ENCODE measurements around the gene ESYT2.

Gene ESYT2

DNA sequence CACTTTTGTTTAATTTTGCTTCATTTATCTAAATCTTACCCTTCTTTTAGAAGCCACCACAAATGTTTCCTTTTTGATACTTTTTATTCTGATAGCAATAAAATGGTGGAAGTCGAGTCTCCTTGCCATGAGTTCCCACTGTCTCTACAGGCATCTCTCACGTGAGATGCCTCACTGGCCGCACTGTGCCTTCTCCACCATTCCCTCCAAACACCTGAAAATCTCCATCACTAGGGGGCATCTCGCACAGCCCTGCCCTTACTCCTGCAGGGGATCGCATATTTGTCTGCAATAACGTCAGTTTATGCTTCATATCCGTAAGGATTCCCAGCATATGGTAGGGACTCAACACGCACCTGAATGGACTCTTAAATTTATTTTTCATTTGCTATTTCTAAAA, 68.4 kb downstream of the ESYT2 start:
- no peak for DNase-seq

DNA sequence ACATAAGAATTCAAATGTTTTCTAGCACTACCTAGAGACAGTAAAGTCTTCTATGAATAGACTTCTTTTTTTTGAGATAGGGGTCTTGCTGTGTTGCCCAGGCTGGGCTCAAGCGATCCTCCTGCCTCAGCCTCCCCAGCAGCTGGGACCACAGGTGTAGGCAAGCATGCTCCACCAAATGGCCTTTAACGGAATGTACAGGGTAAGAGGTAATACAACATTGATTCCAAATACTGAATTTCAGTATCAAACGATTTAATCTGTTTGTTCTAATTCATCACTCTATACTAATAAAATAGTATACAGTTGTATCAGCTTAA, 68.9 kb downstream of the ESYT2 start:
- no peak for DNase-seq

GRCh38 chr7:158759749-158760444, 69.4 kb downstream of the ESYT2 start:
- DNase-seq: no peak

DNA sequence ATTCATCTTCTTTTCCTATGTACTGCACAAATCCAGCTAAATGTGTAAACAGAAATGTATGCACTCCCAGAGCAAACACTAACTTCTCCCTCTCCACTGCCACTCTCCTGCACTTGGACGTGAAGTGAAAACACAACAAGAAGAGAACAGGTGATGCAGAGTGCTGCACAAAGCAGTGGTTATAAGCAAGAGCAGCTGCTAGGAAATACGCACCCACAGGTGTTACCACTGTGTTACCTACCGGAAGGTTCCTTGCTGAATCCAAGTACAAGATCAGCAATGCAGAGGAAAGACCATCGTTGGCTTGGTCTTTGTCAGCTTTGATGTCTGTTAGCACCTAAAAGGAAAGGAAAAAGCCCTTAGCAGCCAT, 70.1 kb downstream of the ESYT2 start:
- DNase-seq: no peak

DNA sequence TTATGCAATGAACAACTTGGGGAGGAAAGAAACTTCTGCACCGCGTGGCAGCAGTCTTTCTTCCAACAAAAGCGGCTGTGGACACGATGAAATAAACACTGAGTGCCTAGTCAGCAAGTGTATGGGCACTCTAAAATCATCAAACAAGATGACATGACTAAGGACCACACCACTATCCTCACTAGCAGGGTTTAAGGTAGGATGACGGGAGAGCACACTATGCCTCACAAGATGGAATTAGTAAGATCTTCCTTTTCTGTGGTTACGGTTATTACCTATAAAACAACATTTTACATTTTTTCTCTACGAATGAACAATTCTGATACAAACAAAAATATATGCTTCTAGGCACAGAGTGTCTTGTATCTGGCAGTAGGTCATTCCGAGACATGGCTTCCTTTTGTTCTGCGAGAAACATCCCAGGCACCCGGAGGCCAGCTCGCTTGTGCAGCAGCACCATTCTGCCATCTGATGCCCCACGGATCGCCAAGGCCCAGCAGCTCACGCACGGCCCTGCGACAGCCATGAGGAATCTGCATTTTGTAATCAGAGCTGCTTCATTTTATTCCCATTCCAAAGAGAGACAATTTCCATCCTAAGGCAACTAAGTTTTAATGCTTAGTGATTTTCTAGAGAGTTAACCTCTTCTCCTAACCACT, 70.6 kb downstream of the ESYT2 start:
- no peak for DNase-seq

- DNase-seq: no peak
These were observed 71.8 kb downstream of the ESYT2 start for GRCh38 chr7:158757404-158757989.

GRCh38 chr7:158754746-158755444, 74.4 kb downstream of the ESYT2 start:
- no peak for DNase-seq

- DNase-seq: no peak
These were observed 75.4 kb downstream of the ESYT2 start for GRCh38 chr7:158753900-158754299.

- DNase-seq: no peak
These were observed 77.6 kb downstream of the ESYT2 start for GRCh38 chr7:158751751-158752150.

DNA sequence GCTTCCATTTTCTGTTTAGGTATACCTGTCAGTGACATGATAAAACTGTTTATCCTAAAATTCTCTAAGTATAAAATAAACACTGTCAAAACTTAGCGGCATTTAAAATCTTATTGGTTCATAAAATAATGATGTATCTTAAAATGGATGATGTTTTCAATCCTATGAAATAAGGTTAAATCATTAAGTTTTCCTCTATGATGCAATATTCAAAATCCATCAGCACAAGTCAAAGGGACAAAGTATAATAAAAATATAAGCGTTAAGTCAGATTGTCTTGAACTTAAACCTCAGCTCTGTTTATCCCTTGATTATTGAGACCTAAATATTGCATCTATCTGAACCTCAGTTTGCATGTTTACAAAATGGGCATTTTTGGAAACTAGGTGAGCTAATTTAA, 78.1 kb downstream of the ESYT2 start:
- DNase-seq: no peak

- no peak for DNase-seq
These were observed 78.6 kb downstream of the ESYT2 start for GRCh38 chr7:158750702-158751101.

- DNase-seq: no peak
These were observed 79.9 kb downstream of the ESYT2 start for GRCh38 chr7:158749396-158749795.

DNA sequence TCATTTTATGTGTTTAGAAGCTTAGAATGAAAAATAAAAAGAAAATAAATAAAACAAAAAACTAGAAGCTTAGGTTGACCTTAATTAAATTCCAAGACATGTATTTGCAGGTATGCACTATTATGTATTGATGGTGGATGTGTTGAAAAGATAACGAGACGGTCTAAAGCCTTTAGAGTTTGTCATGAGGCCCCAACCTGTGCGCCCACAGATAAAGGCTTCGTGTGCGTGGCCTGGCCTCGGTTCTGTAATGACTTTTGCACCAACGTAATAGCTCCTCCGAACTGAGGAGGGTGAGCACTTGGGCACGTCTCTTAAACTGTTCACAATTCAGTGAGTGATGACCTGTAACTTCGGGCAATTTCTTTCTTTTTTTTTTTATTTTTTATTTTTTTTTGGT, 81.0 kb downstream of the ESYT2 start:
- no peak for DNase-seq

GRCh38 chr7:158747408-158747807, 81.9 kb downstream of the ESYT2 start:
- DNase-seq: no peak

GRCh38 chr7:158746957-158747356, 82.4 kb downstream of the ESYT2 start:
- DNase-seq: no peak

DNA sequence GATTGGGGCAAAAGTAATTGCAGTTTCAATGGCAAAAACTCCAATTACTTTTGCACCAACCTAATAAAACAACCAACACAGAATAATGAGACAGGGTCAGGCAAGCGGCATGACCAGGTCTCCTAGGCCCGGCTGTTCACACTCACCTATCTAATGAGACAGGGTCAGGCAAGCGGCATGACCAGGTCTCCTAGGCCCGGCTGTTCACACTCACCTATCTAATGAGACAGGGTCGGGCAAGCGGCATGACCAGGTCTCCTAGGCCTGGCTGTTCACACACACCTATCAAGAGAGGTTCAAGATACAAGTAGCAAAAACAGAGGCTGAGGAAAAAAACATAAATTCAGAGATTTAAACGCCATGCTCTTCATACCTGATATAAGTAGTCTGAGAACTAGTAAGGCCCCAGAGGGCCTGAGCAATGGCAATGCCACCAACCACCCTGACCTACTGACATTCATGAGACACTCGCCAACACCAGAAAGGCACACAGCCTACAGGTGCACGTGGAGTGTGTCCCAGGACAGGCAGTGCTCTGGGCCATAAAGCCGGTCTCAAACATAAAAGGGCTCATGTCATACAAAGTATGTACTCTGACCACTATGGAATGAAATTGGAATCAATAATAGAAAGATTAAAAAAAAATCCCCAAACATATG, 84.1 kb downstream of the ESYT2 start:
- DNase-seq: no peak

- no peak for DNase-seq
These were observed 85.2 kb downstream of the ESYT2 start for GRCh38 chr7:158744070-158744469.

GRCh38 chr7:158743219-158743618, 86.1 kb downstream of the ESYT2 start:
- no peak for DNase-seq

DNA sequence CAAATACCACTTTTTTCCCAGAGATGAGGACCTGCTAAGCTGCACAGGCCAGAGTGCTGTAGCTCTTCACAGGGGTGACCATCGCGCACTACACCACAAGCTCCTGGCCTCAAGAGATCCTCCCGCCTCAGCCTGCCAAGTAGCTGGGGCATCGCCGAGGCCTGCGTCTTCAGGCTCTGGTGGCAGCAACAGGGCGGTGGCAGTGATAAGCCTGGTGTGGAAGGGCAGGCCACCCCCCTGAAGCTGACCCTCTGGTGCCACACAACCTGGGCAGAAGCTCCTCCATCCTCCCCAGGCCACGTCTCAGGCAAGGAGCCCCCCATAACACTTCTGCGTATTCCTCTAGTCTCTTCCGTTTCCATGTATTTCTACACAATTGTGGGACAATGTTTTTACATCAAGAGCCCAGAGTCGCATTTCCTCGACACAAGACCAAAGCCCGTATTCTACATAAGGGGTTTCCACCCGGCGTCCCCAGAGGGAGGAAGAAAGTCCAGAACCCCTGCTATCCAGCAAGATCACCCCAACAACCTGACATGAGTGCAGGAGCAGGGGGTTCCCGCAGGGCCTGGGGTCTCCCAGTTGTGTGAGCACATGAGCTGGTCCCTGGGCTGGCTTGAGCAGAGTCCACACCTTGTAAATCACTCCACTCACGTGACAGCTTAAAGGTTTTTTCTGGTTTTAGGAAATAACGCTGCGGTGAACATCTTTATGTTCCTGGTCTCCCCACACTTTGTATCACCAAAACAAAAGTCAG, 87.1 kb downstream of the ESYT2 start:
- no peak for DNase-seq

GRCh38 chr7:158741294-158741666, 88.0 kb downstream of the ESYT2 start:
- no peak for DNase-seq

GRCh38 chr7:158740657-158741293, 88.5 kb downstream of the ESYT2 start:
- DNase-seq: no peak

GRCh38 chr7:158740013-158740656, 89.2 kb downstream of the ESYT2 start:
- no peak for DNase-seq

All from activated CD4-positive, alpha-beta T cell treated with anti-CD3 and anti-CD28 coated beads for 1 hour (primary cell).